ENCODE results near the gene EEIG1. TPM values are rescaled to one million over a fixed set of nuclear protein-coding genes. Genes with fewer than 3 reads are reported as not detected.

Gene EEIG1
- polyA plus RNA-seq, 10 donors, result 15.4 to 27.3 (median 17.4) TPM

DNA sequence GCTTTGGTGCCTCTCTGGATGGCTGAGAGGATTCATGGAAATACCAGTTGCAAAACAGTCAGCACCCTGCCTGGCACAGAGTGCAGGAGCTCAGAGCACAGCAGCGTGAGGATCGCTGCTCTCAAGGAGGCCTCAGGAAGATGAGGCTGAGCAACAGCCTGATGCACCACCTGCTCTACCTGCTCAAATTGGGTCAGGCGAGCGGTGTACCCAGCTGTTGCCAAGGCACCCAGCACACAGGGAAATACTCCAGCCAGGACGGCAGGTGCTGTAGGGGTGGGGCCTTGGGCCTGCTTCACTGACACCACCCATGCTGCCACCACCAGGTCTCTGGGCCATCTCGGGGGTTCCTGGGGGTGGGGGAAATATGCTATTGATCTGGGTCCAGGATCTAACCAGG is 4.3 kb downstream of the EEIG1 start:
- DNase-seq, result no peak

DNA sequence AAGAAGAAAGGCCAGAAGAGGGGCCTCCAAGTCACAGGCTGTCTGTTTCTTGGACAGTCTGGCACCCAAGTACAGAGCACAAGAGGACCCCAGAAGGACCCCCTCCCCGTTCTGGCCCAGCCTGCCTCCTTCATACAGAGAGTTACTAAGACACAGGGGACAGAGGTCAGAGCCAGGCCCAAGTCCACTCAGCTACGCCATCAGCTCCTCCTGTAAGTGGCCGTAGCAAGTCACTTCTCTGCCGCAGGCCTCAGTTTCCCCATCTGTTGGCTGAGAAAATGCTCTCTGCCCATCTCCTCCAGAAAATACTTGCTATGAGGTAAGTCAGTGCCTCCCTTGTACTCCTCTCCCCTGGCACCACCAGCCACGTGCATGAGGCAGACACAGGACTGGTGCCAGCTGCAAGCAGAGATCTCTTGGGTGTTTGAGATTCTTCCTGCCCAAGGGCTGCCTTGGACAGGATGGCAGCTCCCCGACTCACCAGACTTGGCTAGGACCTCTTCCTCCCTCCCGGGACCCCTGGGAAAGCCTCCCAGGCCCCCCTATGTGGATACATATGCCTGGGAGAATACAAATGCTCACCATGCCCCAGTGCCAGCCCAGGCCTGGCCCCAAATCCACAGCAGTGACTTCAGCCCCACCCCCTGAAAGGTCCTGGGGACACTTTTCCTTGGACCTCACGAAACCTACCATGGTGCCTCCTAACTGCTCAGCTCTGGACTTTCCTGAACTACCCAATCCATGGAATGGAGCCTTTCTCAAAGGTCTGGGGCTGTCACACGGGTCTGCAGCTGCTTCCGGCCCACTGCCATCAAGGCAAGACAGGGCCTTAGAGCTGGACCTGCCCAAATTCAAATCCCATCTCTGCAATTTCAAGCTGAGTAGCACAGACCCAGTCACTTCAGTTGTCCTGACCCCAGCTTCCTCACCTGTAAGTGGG is 5.1 kb downstream of the EEIG1 start:
- DNase-seq, result no peak

DNA sequence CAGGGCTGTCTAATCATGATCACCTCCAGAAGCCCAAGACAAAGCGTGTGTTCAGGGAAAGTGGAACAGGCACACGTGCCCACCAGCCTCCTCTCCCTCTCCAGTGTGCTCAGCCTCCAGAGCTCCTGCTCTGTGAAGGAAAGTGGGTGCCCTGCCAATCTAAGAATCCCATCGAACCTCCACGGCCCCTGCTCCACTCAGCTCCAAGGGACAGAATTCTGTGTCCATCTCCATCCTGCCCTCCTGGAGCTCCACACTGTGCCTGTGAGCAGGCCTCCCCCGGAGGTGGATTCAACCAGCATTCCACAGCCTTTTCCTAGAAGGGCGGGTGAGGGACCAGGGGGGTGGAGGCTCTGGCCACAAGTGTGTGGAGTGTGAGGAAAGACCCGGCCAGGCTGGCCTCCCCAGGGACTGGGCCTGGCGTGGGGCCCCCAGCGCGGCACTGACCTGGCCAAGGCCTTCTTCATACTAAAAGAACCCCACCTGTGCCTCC is 6.0 kb downstream of the EEIG1 start:
- DNase-seq, result no peak

GRCh38 chr9:127974001-127974768 is 6.6 kb downstream of the EEIG1 start:
- DNase-seq, result no peak

GRCh38 chr9:127973169-127974000 is 7.4 kb downstream of the EEIG1 start:
- DNase-seq, result peak in 1 of 3 donors; percentile 30

DNA sequence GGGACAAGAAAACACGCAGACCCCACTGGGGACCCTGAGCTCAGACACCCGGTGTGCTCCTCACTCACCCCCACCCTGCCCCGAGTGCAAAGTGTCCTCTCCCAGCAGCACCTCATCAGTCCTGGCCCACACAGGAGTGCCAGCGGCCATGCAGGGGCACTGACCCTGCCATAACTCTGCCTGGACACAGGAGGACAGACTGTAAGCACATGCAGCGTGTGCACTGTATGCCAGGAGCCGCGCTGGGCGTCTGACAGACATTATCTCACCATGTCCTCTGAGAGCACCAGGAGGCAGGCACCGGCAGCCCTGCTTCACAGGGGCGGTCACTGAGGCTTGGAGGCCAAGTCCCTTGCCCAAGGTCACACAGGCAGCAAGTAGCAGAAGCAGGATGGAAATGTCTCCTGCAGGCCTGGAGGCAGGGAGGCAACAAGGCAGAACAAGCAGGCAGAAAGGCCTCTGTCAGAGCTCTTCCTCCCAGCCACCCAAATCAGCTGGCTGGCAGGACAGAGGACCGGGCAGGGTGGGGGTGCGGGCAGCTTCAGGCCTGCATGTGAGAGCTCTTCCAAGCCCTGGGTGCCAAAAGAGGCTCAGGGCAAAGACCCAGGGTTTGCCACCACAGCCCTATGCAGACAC is 8.4 kb downstream of the EEIG1 start:
- DNase-seq, result no peak

DNA sequence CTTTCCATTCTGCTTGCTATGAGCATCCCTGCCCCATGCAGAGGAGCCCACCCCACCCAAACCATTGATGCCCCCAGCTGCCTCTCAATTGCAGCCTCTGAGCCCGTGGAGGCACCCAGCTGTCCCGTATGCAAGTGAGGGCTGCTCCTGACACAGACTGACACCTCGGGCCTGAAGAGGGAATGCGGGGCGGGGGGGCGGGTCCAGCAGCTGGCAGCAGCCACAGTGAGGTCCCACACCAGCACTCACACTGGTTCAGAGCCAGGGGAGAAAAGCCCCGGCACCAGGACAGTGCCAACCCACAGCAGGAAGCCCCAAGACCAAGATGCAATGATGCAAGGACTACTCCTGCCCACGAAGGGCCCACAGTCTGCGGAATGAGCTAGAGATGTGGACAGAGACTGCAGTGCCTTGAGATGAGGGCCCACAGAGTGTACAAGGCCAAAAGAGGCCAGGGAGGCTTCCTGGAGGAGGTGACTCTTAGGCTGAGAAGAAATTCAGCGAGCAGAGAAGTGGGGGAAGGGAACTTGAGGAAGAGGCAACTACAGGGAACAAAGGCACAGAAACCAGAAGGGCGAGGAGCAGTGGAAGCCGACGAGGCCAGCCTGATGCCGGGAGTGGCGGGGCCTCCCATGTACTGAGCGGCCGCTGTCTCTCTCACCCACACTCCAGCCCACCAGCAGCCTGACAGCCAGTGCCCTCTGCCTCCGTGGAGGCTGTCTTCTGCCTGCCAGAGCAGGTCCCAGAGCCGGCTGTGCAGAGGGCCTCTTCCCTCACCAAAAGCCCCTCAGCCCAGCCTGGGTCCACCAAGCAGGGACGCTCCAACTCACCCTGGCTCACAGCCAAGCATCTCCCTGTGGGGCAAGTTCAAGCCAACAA is 9.2 kb downstream of the EEIG1 start:
- DNase-seq, result no peak

- DNase-seq, result no peak
Measured at GRCh38 chr9:127970401-127971313, 10.1 kb downstream of the EEIG1 start.

- peak in 1 of 3 donors; percentile 85 for DNase-seq
Measured at GRCh38 chr9:127968700-127969383, 11.9 kb downstream of the EEIG1 start.

- no peak for DNase-seq
Measured at GRCh38 chr9:127968042-127968441, 12.7 kb downstream of the EEIG1 start.

GRCh38 chr9:127967151-127967809 is 13.5 kb downstream of the EEIG1 start:
- no peak for DNase-seq

DNA sequence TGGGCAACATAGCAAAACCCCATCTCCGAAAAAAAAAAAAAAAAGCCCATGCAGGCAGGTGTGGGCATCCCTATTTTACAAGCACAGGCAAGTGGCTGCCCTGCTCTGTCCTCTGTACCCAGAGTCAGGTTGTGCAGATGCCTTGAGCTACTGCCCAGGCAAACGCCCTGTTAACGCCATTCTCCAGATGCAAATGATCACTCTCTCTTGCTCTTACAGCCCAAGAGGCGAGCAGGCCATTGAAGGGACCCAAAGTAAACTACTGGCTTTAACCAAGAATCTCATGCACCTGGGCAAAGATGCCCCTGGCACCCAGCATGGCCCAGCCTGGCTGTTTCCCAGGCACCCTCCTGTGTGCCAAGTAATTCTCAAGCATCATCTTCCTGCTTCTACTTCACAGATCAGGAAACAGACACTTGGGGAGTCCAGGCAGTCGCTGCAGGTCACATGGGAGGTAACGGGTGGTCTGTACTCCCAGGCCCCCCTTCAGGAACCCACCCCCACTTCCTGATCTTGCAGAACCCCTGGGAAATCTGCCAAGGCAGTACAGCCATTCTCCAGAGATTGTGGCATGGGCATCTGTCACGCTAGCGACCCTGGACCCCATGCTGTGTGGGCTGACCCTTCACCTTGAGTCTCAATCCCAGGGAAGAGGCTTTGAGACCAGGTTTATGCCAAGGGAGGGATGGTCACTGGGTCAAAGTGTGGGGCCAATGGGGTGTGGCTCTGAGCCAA is 14.2 kb downstream of the EEIG1 start:
- DNase-seq, result no peak

DNA sequence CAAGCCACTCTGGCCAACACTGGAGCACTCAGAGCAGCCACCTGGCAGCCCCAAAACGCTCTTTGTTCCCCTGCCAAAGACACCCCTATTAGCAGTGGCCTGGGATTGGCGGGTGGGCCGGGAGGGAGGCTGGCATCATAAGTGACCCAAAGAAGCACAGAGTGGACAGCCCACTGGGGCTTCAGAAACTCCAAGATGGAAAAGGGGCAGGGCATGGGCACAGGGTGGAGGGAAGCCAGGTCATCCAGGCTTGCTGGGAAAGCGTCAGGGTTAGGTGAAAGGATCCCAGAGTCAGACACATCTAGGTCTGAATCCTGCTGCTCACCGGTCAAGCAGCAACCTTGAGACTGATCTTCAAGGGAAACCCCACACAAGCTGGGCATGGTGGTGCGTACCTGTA is 14.8 kb downstream of the EEIG1 start:
- DNase-seq, result no peak

DNA sequence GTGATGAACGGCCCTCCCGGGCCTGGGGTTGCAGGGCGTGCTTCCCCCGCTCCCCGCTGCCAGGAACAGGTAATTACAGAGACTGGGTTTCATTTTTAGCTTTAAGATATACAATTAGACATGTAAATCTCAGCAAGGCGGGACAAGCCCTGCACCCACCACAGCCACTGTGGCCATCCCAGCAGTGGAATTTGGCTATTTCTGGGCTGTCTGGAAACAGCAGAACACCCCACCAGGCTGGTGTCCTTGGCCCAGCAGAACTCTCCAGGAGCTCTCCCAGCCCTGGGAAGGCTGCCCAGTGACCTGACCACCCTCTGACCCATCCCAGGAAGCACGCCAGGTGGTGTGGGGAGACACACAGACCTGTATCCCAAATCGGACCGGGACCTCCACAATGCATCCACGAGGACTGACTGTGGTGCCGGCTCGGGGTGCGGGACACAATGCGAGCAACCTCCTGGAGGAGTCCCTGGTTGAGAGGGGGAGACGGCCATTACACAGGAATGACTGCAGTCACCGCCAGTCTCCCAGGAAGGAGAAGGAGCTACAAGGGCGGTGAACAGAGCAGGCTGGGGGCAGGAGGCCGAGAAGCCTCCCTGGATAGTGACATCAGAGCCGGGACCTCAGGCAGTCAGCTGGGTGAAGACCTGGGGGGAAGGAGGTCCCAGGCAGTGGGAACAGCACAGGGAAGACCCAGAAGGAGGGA is 17.3 kb downstream of the EEIG1 start:
- no peak for DNase-seq

GRCh38 chr9:127963041-127963358 is 17.8 kb downstream of the EEIG1 start:
- no peak for DNase-seq

DNA sequence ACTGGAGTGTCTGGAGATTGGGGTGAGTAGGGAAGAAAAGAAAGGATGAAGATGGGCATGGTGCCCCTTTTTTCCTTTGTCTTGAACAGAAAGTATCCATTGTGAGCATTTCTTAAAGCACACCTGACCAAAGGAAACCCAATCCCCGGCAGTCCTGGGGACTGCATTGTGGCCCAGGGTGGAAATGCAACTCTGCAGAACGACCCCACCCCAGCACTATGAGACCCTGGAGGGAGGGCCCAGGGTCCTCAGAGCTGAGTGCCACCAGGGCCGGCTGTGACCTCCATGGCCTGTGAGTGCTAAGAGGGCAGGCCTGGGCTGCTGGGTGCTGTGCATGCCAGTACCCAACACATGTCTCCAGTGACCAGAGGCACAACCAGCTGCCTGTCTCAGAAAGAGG is 18.5 kb downstream of the EEIG1 start:
- no peak for DNase-seq
